PC-3 (cell line): ENCODE results near the gene RTKN.

Source experiments
- EZH2 ChIP-seq: fragments of 300-600 bp; sonication (generic); IDR thresholded peaks from one replicate; pipeline ENCODE4 v1.6.1; 2017; ENCODE audit warnings: antibody characterized with exemption, mild to moderate bottlenecking, low read length; ENCODE audit not compliant: unreplicated experiment
- EZH2phosphoT487 ChIP-seq: fragments of 300-600 bp; sonication (generic); IDR thresholded peaks from 2 replicates; pipeline ENCODE4 v1.6.1; 2018; ENCODE audit warnings: mild to moderate bottlenecking, antibody characterized with exemption, low read length, borderline replicate concordance
- TF ChIP-seq, protein P1 (sequence below): fragments of 300-600 bp; sonication (generic); conservative IDR thresholded peaks from 2 replicates; pipeline ENCODE4 v1.5.1; 2017; ENCODE audit warnings: antibody characterized with exemption, low read depth, mild to moderate bottlenecking, low read length

GRCh38 chr2:74454654-74455511 is 13.1 kb upstream of the RTKN start, which contains the start of gene INO80B:
- TF ChIP-seq, protein P1, sequence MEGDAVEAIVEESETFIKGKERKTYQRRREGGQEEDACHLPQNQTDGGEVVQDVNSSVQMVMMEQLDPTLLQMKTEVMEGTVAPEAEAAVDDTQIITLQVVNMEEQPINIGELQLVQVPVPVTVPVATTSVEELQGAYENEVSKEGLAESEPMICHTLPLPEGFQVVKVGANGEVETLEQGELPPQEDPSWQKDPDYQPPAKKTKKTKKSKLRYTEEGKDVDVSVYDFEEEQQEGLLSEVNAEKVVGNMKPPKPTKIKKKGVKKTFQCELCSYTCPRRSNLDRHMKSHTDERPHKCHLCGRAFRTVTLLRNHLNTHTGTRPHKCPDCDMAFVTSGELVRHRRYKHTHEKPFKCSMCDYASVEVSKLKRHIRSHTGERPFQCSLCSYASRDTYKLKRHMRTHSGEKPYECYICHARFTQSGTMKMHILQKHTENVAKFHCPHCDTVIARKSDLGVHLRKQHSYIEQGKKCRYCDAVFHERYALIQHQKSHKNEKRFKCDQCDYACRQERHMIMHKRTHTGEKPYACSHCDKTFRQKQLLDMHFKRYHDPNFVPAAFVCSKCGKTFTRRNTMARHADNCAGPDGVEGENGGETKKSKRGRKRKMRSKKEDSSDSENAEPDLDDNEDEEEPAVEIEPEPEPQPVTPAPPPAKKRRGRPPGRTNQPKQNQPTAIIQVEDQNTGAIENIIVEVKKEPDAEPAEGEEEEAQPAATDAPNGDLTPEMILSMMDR: no peak
- TF ChIP-seq EZH2: no peak
- no peak for TF ChIP-seq EZH2phosphoT487
